Measurements from ENCODE around the gene HSPB7.
"Not testable (repeated sequence)": the region's sequence is repeated elsewhere in the genome, so short reads cannot be mapped to it uniquely, and the experiment has no call there.

Gene HSPB7

DNA sequence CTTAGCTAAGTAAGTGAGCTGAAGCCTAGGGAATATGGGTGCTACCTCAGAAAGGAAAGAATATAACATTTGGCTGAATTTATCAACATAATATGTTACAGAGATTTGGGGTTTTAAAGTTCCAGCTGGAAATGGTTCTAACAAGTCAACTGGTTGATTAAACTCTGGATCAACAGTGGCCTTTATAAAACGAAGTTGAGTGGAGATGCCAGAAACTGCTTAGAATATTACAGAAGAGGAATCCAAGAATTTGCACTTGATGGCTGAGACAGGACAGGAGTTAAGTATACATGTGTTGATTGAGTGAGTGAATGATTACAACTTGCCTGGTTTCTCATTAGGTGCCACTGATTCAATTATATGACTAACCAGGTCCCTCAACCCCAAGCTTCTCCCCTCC, 34.6 kb downstream of the HSPB7 start:
- Histone ChIP-seq H3K36me3 (no peaks in the 10 kb centered on the region), H3K27ac (no peak overlapping the region), H3K27me3 (no peaks in the 10 kb centered on the region), H3K4me1 (ENCODE audit: control insufficient read depth in 1 of 2, insufficient read depth in 1 of 2, low read depth in 1 of 2, low read length in 1 of 2) (no peaks in the 10 kb centered on the region), H3K9me3 (no peaks in the 10 kb centered on the region), H3K4me3 (ENCODE audit: low read depth in 1 of 2, low read length in 1 of 2) (no peak overlapping the region)
- TF ChIP-seq, protein P1, sequence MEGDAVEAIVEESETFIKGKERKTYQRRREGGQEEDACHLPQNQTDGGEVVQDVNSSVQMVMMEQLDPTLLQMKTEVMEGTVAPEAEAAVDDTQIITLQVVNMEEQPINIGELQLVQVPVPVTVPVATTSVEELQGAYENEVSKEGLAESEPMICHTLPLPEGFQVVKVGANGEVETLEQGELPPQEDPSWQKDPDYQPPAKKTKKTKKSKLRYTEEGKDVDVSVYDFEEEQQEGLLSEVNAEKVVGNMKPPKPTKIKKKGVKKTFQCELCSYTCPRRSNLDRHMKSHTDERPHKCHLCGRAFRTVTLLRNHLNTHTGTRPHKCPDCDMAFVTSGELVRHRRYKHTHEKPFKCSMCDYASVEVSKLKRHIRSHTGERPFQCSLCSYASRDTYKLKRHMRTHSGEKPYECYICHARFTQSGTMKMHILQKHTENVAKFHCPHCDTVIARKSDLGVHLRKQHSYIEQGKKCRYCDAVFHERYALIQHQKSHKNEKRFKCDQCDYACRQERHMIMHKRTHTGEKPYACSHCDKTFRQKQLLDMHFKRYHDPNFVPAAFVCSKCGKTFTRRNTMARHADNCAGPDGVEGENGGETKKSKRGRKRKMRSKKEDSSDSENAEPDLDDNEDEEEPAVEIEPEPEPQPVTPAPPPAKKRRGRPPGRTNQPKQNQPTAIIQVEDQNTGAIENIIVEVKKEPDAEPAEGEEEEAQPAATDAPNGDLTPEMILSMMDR (IDR thresholded peaks at IDR 0.05) = no peak

DNA sequence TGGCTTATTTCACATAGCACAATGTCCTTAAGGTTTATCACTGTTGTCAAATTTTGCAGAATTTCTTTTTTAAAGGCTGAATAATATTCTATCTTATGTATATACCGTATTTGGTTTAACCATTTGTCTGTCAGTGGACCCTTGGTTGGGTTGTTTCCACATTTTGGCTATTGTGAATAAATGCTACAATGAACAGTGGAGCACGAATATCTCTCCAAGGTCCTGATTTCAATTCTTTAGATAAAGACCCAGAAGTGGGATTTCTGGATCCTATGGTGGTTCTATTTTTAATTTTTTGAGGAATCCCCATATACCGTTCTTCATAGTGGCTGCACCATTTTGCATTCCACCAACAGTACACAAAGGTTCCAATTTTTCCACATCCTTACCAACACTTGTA, 36.2 kb downstream of the HSPB7 start:
- TF ChIP-seq, protein P1 (IDR thresholded peaks at IDR 0.05) = no peak
- Histone ChIP-seq H3K27me3 (no peaks in the 10 kb centered on the region), H3K36me3 (no peaks in the 10 kb centered on the region), H3K4me3 (ENCODE audit: low read depth in 1 of 2, low read length in 1 of 2) (no peak overlapping the region), H3K4me1 (ENCODE audit: control insufficient read depth in 1 of 2, insufficient read depth in 1 of 2, low read depth in 1 of 2, low read length in 1 of 2) (no peaks in the 10 kb centered on the region), H3K27ac (no peak overlapping the region), H3K9me3 (no peaks in the 10 kb centered on the region)

DNA sequence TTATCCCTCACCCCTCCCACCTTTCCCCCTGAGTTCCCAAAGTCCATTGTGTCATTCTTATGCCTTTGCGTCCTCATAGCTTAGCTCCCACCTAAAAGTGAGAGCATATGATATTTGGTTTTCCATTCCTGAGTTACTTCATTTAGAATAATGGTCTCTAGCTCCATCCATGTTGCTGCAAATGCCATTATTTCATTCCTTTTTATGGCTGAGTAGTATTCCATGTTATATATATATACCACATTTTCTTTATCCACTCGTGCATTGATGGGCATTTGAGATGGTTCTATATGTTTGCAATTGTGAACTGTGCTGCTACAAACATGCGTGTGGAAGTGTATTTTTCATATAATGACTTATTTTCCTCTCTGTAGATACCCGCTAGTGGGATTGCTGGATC, 39.9 kb downstream of the HSPB7 start:
- not testable (repeated sequence) for H3K9me3 ChIP-seq; H3K4me3 ChIP-seq (ENCODE audit: low read depth in 1 of 2, low read length in 1 of 2)

DNA sequence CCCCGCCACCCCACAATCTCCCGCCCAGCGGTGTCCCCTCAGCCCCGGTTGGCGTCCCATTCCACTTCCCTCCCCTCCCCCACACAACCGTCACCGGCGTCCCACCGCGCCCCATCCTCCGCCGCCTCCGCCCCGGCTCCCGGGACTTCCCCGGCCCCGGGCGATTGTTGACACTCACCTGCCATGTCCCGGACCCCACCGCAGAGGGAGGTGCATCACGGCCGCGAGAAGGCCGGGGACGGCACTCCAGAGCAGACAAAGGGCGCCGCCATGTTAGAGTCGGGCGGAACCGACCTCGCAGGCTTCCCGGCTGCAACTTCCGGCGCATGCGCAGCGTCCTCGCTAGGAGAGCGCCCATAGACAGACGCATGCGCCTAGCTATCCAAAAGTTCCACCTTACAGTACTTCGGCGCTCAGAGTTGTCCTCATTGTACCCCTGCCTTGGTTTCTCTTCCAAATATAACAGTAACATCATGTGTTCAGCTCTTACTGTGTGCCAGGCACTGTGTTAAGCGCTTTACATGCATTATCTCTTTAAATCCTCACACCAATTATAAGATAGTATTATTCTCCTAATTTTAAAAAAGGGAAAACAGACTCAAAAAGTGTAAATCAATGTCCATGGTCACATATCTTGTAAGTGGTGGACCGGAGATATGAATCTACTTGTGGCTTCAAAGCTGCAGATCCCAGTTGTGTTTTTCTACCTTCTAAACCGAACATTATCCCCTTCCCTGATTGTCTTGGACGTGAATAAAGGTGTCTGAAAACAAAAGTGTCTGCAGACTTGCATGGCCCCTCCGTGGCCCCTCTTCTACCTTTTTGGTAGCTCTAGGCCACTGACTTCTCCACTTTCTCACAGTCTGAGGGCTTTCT, 41.8 kb downstream of the HSPB7 start, which contains the start of gene ZBTB17:
Gene ZBTB17 (minus strand): TSS at position 297 of the 876 bp plus-strand sequence. CDS start 27,606 bp downstream, outside the sequence.
- H3K27me3 ChIP-seq = no peaks in the 10 kb centered on the region
- TF ChIP-seq, protein P1 (IDR thresholded peaks at IDR 0.05) = no peak
- peak within 1 kb of the TSS; percentile 64 for H3K27ac ChIP-seq
- H3K4me1 ChIP-seq (ENCODE audit: control insufficient read depth in 1 of 2, insufficient read depth in 1 of 2, low read depth in 1 of 2, low read length in 1 of 2) = peaks cover 7 to 12% of the 10 kb centered on the region in 2 experiments
- peak within 1 kb of the TSS; percentile 66 to 84 for H3K4me3 ChIP-seq (ENCODE audit: low read depth in 1 of 2, low read length in 1 of 2)
- H3K9me3 ChIP-seq = no peaks in the 10 kb centered on the region
- peaks cover 21% of the 10 kb centered on the region for H3K36me3 ChIP-seq

More for the DNA sequence above, 39.9 kb downstream of the HSPB7 start:
- H3K27ac ChIP-seq, H3K27me3 ChIP-seq, H3K36me3 ChIP-seq: not testable (repeated sequence)
- H3K4me1 ChIP-seq (ENCODE audit: control insufficient read depth in 1 of 2, insufficient read depth in 1 of 2, low read depth in 1 of 2, low read length in 1 of 2) = peaks cover 7 to 12% of the 10 kb centered on the region in 2 experiments

DNA sequence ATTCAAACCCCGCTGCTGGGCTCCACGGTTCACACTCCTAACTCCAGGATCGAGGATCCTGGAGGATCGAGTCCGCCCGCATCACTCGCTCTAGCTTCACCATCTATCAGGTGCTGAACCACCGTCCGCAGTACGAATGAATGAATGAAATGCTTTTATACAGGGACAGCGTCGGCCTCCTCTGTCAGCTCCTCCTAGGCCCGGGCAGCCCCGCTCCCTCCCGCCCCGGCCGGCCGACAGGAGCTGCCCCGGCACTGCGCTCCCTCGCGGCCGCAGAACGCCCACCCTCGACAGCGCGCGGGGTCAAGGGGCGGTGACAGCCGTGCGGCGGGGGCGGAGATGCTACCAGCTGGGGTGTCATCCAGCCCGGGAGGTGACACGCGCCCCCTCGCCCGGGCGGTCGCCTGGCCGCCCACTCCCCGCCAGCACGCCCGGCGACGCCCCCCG, 42.5 kb downstream of the HSPB7 start:
- H3K4me3 ChIP-seq (ENCODE audit: low read depth in 1 of 2, low read length in 1 of 2) = peak overlapping the region; percentile 66 to 84
- no peaks in the 10 kb centered on the region for H3K9me3 ChIP-seq
- TF ChIP-seq, protein P1 (IDR thresholded peaks at IDR 0.05) = no peak
- H3K4me1 ChIP-seq (ENCODE audit: control insufficient read depth in 1 of 2, insufficient read depth in 1 of 2, low read depth in 1 of 2, low read length in 1 of 2) = peaks cover 7 to 12% of the 10 kb centered on the region in 2 experiments
- no peaks in the 10 kb centered on the region for H3K27me3 ChIP-seq
- H3K27ac ChIP-seq = peak overlapping the region; percentile 64
- H3K36me3 ChIP-seq = peaks cover 21% of the 10 kb centered on the region

DNA sequence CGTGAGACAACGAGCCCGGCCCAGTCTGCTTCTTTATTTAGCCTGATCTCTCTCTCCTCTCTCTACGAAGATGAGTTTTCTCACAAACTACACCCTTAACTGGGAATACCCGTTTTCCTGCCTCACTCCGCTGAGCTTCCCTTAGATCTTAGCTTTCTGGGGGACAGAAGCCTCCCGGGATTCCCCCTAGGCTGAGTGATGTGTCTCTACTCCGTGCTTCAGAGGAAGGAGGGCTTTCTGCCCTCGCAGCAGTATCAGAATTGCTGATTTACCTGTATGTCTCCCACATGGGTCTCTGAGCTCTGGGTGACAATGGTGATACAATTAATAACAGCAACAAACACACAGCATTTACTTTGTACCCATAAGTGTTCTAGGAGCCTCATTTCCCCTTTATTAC, 43.0 kb downstream of the HSPB7 start:
- Histone ChIP-seq H3K4me3 (ENCODE audit: low read depth in 1 of 2, low read length in 1 of 2) (peak overlapping the region; percentile 66 to 84), H3K36me3 (peaks cover 22% of the 10 kb centered on the region), H3K4me1 (ENCODE audit: control insufficient read depth in 1 of 2, insufficient read depth in 1 of 2, low read depth in 1 of 2, low read length in 1 of 2) (peaks cover 7 to 12% of the 10 kb centered on the region in 2 experiments), H3K9me3 (no peaks in the 10 kb centered on the region), H3K27me3 (no peaks in the 10 kb centered on the region), H3K27ac (no peak overlapping the region)
- TF ChIP-seq, protein P1 (IDR thresholded peaks at IDR 0.05) = no peak

Measured in neutrophil (primary cell).